HL-60 (cell line): ENCODE measurements around the gene AGRN.

Experiments used
- DNase-seq, 2 experiments: peaks; one replicate each; pipeline ENCODE4 v3.0.0-alpha.2; 2010 to 2020; ENCODE audit warnings: low read depth in 1 of 2, low spot score in 1 of 2
- H3K27ac ChIP-seq: fragments of 250-450 bp; sonication (Bioruptor Pico); replicated peaks from 2 replicates; pipeline ENCODE4 v1.5.1; 2020; ENCODE audit warnings: mild to moderate bottlenecking, moderate library complexity
- H3K27me3 ChIP-seq: fragments of 250-450 bp; sonication (Bioruptor Pico); 2 replicates; pipeline ENCODE4 v1.5.1; 2021; ENCODE audit warnings: mild to moderate bottlenecking, moderate library complexity; ENCODE audit not compliant: insufficient read depth, poor library complexity, severe bottlenecking
- H3K4me3 ChIP-seq: replicated peaks from 2 replicates; pipeline ENCODE4 v1.5.1; 2011; ENCODE audit warnings: mild to moderate bottlenecking, control low read depth, low read length; ENCODE audit not compliant: insufficient read depth
- CTCF ChIP-seq: IDR thresholded peaks from one replicate; pipeline ENCODE4 v1.5.1; 2011; ENCODE audit warnings: low read length, control low read depth, inconsistent platforms; ENCODE audit not compliant: insufficient read depth
- GABPA ChIP-seq: IDR thresholded peaks from 2 replicates; pipeline ENCODE4 v1.6.1; 2012; ENCODE audit warnings: low read depth
- POLR2AphosphoS5 ChIP-seq: IDR thresholded peaks from 2 replicates; pipeline ENCODE4 v1.6.1; 2012; ENCODE audit warnings: low read depth
- REST ChIP-seq: IDR thresholded peaks from 2 replicates; pipeline ENCODE4 v1.6.1; 2012; ENCODE audit warnings: low read depth; ENCODE audit not compliant: insufficient replicate concordance
- SPI1 ChIP-seq: IDR thresholded peaks from 2 replicates; pipeline ENCODE4 v1.6.1; 2012; ENCODE audit warnings: low read depth, mild to moderate bottlenecking, borderline replicate concordance

AGRN gene

GRCh38 chr1:1062348-1063163 lies 42.6 kb downstream of the AGRN start:
- TF ChIP-seq REST: no peak
- TF ChIP-seq CTCF: no peak
- no peak for TF ChIP-seq SPI1
- no peak for TF ChIP-seq POLR2AphosphoS5
- TF ChIP-seq GABPA: no peak
- no peak for DNase-seq
- no peak overlapping the region for H3K4me3 ChIP-seq
- H3K27ac ChIP-seq: no peak overlapping the region
- H3K27me3 ChIP-seq: peaks cover 42% of the 10 kb centered on the region

GRCh38 chr1:1063261-1063944 lies 43.5 kb downstream of the AGRN start:
- H3K27ac ChIP-seq: no peak overlapping the region

More at GRCh38 chr1:1063261-1063944, 43.5 kb downstream of the AGRN start:
- H3K4me3 ChIP-seq: no peak overlapping the region
- H3K27me3 ChIP-seq: peaks cover 37% of the 10 kb centered on the region
- TF ChIP-seq REST (no peak), GABPA (no peak), CTCF (no peak)
- DNase-seq: no peak
